NCI-H2107 treated with DMSO at 0.1 percent for 48 hours (cell line): ENCODE data around the gene SIN3A.
"Not testable (repeated sequence)": the region's sequence is repeated elsewhere in the genome, so short reads cannot be mapped to it uniquely, and the experiment has no call there.

Source experiments
- DNase-seq: peaks from one replicate; lab custom pipeline; 2025; ENCODE audit not compliant: unreplicated experiment; lab: John Stamatoyannopoulos, UW

SIN3A gene

GRCh38 chr15:75451674-75452363 lies at the start of gene SIN3A:
Gene SIN3A, minus strand, starts transcription at chr15:75451690. Its CDS starts 21,315 bp downstream, at chr15:75430375.
- peak; percentile 92 for DNase-seq

DNA sequence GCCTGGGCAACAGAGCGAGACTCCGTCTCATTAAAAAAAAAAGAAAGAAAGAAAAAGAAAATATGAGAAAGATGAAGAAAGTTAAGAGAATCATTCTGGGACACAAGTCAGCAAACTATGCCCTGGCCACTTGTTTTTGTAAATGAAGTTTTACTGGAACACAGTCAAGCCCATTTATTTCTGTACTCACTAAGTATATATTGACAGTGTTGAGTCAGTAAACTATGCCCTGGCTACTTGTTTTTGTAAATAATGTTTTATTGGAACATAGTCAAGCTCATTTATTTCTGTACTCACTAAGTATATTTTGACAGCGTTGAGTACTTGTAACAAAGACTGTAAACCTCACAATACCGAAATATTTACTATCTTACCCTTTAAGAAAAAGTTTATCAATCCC lies 42.2 kb upstream of the SIN3A start:
- no peak for DNase-seq

- DNase-seq, result no peak
Observed at GRCh38 chr15:75483961-75484360, 32.5 kb upstream of the SIN3A start.

DNA sequence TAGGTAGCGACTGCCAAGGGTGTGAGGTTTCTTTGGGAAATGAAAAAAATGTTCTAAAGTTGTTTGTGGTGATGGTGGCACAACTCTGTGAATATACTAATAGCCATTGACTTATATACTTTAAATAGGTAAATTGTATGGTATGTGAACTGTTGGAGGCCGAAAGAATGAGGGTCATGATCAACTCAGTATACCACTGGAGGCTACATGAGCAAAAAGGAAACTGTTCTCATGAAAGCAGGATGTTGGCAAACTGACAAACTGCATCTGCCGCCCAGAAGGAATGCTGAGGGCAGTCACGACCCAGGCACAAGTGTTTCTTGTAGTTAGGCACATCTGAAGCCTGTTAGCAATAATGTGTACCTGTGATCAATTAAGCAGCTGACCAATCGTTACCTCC lies 32.1 kb upstream of the SIN3A start:
- DNase-seq, result not testable (repeated sequence)

GRCh38 chr15:75483106-75483505 lies 31.6 kb upstream of the SIN3A start:
- no peak for DNase-seq

- not testable (repeated sequence) for DNase-seq
Observed at GRCh38 chr15:75480463-75480862, 29.0 kb upstream of the SIN3A start.

GRCh38 chr15:75479670-75480069 lies 28.2 kb upstream of the SIN3A start:
- no peak for DNase-seq

DNA sequence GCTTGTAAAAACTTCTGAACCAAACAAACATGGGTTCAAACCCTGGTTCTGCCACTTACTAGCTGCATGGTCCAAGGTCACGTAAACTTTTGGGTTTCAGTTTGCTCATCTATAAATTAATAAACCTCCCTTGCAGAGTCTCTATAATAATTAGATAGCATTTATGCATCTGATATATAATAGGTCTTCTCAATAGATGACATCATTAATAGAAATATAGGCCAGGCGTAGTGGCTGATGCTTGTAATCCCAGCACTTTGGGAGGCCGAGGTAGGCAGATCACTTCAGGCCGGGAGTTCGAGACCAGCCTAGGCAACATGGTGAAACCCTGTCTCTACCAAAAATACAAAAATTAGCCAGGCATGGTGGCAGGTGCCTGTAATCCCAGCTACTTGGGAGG lies 25.6 kb upstream of the SIN3A start:
- not testable (repeated sequence) for DNase-seq

GRCh38 chr15:75468913-75469598 lies 17.6 kb upstream of the SIN3A start:
- no peak for DNase-seq

DNA sequence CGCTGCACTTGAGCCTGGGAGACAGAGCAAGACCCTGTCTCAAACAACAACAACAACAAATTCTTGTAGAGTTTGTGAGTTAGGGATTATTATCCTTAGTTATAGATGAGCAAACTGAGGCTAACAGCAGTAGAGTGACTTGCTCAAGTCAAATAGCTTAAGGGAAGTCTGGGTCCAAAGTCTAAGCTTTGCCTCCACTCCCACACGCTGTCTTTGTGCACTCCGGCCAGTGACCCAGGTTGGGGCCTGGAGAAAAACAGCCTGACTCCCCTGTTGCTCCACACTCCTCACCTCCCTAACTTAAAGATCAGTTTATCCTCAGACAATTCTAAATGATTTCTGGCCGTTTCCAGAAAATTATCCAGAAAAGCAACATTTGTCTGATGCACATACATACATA lies 9.2 kb upstream of the SIN3A start:
- DNase-seq, result no peak

DNA sequence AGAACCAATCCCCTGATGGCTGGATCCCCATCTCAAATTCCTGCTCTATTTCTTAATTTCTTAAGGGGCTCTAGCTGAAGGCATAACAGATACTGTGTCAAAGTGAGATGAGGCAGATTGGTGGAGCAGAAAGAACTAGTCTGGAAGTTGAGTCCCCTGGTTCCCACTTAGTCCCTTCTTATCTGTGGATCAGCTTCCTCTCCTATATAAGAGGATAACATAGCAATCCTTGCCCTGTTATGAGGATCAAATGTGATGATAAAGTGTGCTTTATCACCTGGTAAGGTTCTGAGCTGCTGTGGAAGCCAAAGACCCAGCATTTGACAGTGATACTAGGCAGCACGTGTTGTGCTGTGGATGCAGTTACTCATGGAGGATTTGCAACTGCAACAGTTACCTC lies 8.1 kb upstream of the SIN3A start:
- no peak for DNase-seq

GRCh38 chr15:75456710-75457109 lies 5.2 kb upstream of the SIN3A start:
- DNase-seq, result no peak

DNA sequence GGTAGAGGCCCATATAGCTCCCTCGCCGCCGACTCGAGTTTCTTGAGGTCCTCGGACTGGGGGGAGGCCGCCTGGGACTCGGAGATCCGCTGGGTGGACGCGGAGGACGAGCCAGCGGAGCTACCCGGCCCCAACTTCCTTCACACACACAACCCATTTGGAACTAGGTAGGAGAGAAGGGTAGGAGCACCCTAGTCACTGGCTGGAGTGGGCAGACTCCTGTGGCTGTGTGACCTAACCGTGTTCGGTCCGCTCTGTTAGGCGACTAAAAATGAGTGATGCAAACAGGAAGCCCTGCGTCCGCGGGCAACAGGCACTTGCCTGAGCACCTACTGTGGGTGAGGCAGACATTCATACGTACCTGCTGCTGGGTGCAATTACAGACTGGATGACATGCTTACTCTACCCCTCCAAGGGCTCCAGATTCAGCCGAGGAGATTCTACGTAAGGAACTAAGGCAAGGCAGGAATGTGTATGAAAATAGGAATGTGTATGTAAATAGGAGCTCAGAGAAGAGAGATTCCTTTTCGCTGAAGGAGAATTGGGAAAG lies 4.6 kb upstream of the SIN3A start:
- DNase-seq, result peak; percentile 45

DNA sequence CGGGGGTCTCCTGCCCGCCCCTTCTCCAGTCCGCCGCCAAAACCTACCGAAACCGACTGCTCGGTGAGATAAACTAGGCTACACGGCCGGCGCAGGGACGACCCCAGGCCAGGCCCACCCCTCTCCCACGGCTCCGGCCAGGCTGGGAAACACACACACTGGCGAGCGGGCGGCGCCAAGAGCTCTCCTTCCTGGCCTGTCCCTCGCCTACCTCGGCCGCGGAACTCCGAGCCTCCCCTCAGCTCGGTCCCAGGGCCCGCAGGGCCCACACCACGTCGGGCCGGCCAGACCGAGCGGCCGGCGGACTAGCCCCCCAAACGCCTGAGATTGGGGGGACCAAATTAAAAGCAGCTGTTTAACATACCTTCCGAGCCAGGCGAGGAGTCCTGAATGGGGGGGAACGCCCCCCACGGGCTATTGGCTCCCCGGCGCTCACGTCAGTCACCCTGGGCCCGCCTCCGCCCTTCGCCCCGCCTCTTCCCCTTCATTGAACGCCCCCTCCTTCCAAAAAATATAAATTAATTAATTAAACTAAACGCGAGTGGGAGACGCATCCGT lies 4.0 kb upstream of the SIN3A start:
- peak; percentile 45 for DNase-seq

- DNase-seq, result peak; percentile 4
Observed at GRCh38 chr15:75454471-75455378, 3.2 kb upstream of the SIN3A start.

- DNase-seq, result peak; percentile 97
Observed at GRCh38 chr15:75453703-75454470, 2.4 kb upstream of the SIN3A start.

DNA sequence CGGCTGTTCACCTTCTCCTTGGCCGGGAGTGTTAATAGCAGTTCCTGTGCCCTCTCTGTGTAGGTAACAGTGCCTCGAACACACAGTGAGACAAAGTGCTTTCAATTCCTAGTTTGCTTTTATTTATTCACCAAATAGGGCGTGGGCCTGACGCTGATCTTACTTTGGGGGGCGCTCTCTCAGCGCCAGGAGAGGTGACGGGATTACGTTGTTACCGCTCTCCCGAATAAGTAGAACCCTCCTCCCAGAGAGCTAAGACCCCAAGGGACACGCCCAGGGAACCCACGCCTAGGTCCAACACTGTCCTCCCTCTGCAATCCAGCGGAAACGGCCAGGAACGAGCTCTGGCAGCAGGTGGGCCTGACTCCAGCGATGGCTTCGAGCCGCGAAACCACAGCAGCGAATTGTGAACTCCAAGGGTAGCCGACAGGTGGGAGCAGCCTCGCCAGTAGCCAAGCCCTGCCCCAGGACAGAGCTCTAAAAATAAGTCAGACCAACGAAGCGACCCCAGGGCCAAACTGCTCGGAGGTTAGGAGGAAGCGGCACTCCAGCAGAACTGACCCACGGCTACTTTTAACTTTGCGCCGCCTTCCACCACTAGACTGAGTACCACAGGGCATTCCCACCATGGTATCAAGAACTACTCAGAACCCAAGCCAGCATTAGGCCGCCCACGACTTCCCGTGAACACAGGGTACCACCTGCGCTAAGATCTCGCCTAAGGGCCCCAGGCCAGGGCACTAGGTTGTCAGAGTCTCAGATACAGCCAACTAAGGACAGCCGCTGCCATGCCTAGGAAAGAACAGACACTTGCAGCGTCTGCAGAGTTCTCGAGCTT lies 1.6 kb upstream of the SIN3A start:
- peak; percentile 41 for DNase-seq

DNA sequence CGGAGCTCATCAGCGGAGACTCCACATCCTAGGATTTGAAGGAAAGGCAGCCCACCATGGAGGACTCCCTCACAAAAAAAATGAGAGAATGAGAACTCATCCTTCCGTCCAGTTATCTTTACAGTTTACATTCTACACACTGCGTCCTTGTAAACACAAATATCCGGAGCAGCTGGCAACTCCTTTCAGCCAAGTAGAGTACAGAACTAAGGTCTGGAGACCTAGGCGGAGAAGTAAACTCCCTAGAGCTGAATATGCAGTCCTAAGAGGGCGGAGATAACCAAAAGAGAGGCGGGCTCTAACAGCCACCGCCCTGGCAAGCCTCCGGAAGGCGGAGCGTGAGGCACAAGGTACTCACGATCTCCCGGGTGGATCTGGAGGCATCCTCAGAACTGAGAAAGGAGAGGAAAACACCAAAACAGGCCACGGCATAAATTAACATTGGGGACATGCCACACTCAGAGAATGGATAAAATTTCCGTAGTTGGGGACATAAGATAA lies 924 bp upstream of the SIN3A start:
- DNase-seq, result peak; percentile 68

DNA sequence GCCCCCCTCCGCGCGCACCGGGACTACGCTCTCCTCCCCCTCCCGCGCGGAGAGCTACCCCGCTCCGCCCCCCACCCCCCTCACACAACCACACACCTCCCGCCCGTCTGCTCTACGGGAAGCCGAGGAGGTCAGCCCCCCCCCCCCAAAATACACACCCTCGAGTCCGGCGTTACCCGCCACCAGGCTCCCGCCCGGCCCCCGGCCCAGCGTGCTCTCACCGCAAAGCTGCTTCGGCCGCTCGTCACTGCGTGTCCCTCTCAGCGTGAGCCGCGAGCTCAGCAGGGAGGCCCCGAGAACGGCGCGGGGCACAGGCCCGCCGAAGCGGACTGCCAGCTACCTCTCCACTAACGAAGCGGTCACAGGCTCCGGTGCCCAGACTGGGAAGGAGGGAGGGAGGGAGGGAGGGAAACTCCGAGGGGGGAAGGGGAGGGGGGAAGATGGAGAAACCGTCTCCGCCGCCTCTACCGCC lies 252 bp downstream of the SIN3A start:
- DNase-seq, result no peak
